Glutamatergic neuron (in vitro differentiated cells): ENCODE data around the gene WDFY4. TPM values are rescaled to one million over a fixed set of nuclear protein-coding genes. Genes with fewer than 3 reads are reported as not detected.

Source experiments
- DNase-seq: peaks from one replicate; pipeline ENCODE4 v3.0.0; 2022
- H3K27ac Mint-ChIP-seq: one replicate; pipeline ENCODE4 v1.8.0; 2020; ENCODE audit warnings: mild to moderate bottlenecking, mixed read lengths, inconsistent platforms; ENCODE audit not compliant: unreplicated experiment
- H3K27me3 Mint-ChIP-seq: one replicate; pipeline ENCODE4 v1.8.0; 2020; ENCODE audit warnings: mild to moderate bottlenecking, moderate library complexity, mixed read lengths, inconsistent platforms; ENCODE audit not compliant: unreplicated experiment
- H3K36me3 Mint-ChIP-seq: one replicate; pipeline ENCODE4 v1.8.0; 2020; ENCODE audit warnings: mild to moderate bottlenecking, mixed read lengths, inconsistent platforms; ENCODE audit not compliant: unreplicated experiment
- H3K4me1 Mint-ChIP-seq: one replicate; pipeline ENCODE4 v1.8.0; 2020; ENCODE audit warnings: mild to moderate bottlenecking, low read depth, mixed read lengths, inconsistent platforms; ENCODE audit not compliant: unreplicated experiment
- H3K4me3 Mint-ChIP-seq: one replicate; pipeline ENCODE4 v1.8.0; 2020; ENCODE audit warnings: mild to moderate bottlenecking, mixed read lengths, inconsistent platforms; ENCODE audit not compliant: unreplicated experiment
- H3K9me3 Mint-ChIP-seq: one replicate; pipeline ENCODE4 v1.8.0; 2020; ENCODE audit warnings: mild to moderate bottlenecking, moderate library complexity, mixed read lengths, inconsistent platforms; ENCODE audit not compliant: unreplicated experiment
- CTCF ChIP-seq: fragments of 200-600 bp; sonication (generic); IDR thresholded peaks from one replicate; pipeline ENCODE4 v1.5.0; 2021; ENCODE audit not compliant: partially characterized antibody, unreplicated experiment
- total RNA-seq: library from RNA; stranded (reverse); fragmentation: NEBNext Ultra II Directional; extraction: Animal tissue kit (Norgen Biotek cat#: 25700); gene quantifications from one replicate; pipeline ENCODE4 v1.2.1, GENCODE V29; 2021; ENCODE audit not compliant: unreplicated experiment

WDFY4 gene
- total RNA-seq, 1 donor from 2014 or later = not detected

- H3K4me3 Mint-ChIP-seq = no peak overlapping the region
- H3K36me3 Mint-ChIP-seq = no peaks in the 10 kb centered on the region
- peaks cover 2% of the 10 kb centered on the region for H3K27me3 Mint-ChIP-seq
- no peaks in the 10 kb centered on the region for H3K9me3 Mint-ChIP-seq
- no peak overlapping the region for H3K27ac Mint-ChIP-seq
- TF ChIP-seq CTCF = no peak
- DNase-seq = no peak
- no peaks in the 10 kb centered on the region for H3K4me1 Mint-ChIP-seq
These were observed 95.7 kb downstream of the WDFY4 start for GRCh38 chr10:48780341-48780740.

GRCh38 chr10:48782386-48782785 is 97.7 kb downstream of the WDFY4 start:
- no peak for TF ChIP-seq CTCF
- no peak for DNase-seq
- Mint-ChIP-seq H3K27ac (no peak overlapping the region), H3K27me3 (peaks cover 2% of the 10 kb centered on the region), H3K4me3 (no peak overlapping the region), H3K9me3 (no peaks in the 10 kb centered on the region), H3K36me3 (no peaks in the 10 kb centered on the region), H3K4me1 (no peaks in the 10 kb centered on the region)

- Mint-ChIP-seq H3K4me1 (no peaks in the 10 kb centered on the region), H3K4me3 (no peak overlapping the region), H3K9me3 (peaks cover 2% of the 10 kb centered on the region), H3K27me3 (peaks cover 2% of the 10 kb centered on the region), H3K27ac (no peak overlapping the region), H3K36me3 (no peaks in the 10 kb centered on the region)
- no peak for DNase-seq
- no peak for TF ChIP-seq CTCF
These were observed 99.4 kb downstream of the WDFY4 start for GRCh38 chr10:48784031-48784430.

- Mint-ChIP-seq H3K27ac (no peak overlapping the region), H3K36me3 (no peaks in the 10 kb centered on the region), H3K27me3 (no peaks in the 10 kb centered on the region), H3K9me3 (peaks cover 3% of the 10 kb centered on the region), H3K4me3 (no peak overlapping the region), H3K4me1 (no peaks in the 10 kb centered on the region)
- no peak for DNase-seq
- no peak for TF ChIP-seq CTCF
These were observed 101.1 kb downstream of the WDFY4 start for GRCh38 chr10:48785796-48786195.

- no peak for DNase-seq
- H3K4me3 Mint-ChIP-seq = no peak overlapping the region
- H3K27ac Mint-ChIP-seq = no peak overlapping the region
- peaks cover 3% of the 10 kb centered on the region for H3K9me3 Mint-ChIP-seq
- no peaks in the 10 kb centered on the region for H3K4me1 Mint-ChIP-seq
- no peaks in the 10 kb centered on the region for H3K27me3 Mint-ChIP-seq
- no peaks in the 10 kb centered on the region for H3K36me3 Mint-ChIP-seq
- no peak for TF ChIP-seq CTCF
These were observed 102.1 kb downstream of the WDFY4 start for GRCh38 chr10:48786606-48787282.
